Measurements from ENCODE around the gene ARHGAP40.

Gene ARHGAP40

GRCh38 chr20:38579921-38580320, 21.7 kb upstream of the ARHGAP40 start:
- DNase-seq (ENCODE audit: low read depth): no peak
- H3K4me3 ChIP-seq (ENCODE audit: low read length): no peak overlapping the region
- no peak for TF ChIP-seq CTCF (conservative IDR thresholded peaks at IDR 0.05; ENCODE audit: low read depth, low read length)

- H3K4me3 ChIP-seq (ENCODE audit: low read length): no peak within 1 kb of the TSS
- no peak for DNase-seq (ENCODE audit: low read depth)
- no peak for TF ChIP-seq CTCF (conservative IDR thresholded peaks at IDR 0.05; ENCODE audit: low read depth, low read length)
Measured at GRCh38 chr20:38581013-38581412, 20.6 kb upstream of the ARHGAP40 start, which contains the start of gene ADIG. Gene ADIG, plus strand, starts transcription at chr20:38581197. Its CDS starts 54 bp downstream, at chr20:38581251.

- H3K4me3 ChIP-seq (ENCODE audit: low read length): no peak overlapping the region
- no peak for DNase-seq (ENCODE audit: low read depth)
- no peak for TF ChIP-seq CTCF (conservative IDR thresholded peaks at IDR 0.05; ENCODE audit: low read depth, low read length)
Measured at GRCh38 chr20:38581830-38582358, 19.7 kb upstream of the ARHGAP40 start.

GRCh38 chr20:38583306-38583705, 18.3 kb upstream of the ARHGAP40 start:
- no peak for TF ChIP-seq CTCF (conservative IDR thresholded peaks at IDR 0.05; ENCODE audit: low read depth, low read length)
- H3K4me3 ChIP-seq (ENCODE audit: low read length): no peak overlapping the region
- DNase-seq (ENCODE audit: low read depth): no peak

- no peak for TF ChIP-seq CTCF (conservative IDR thresholded peaks at IDR 0.05; ENCODE audit: low read depth, low read length)
- no peak overlapping the region for H3K4me3 ChIP-seq (ENCODE audit: low read length)
Measured at GRCh38 chr20:38584099-38584763, 17.4 kb upstream of the ARHGAP40 start.

GRCh38 chr20:38585404-38586180, 16.0 kb upstream of the ARHGAP40 start:
- TF ChIP-seq CTCF (conservative IDR thresholded peaks at IDR 0.05; ENCODE audit: low read depth, low read length): no peak
- no peak for DNase-seq (ENCODE audit: low read depth)
- H3K4me3 ChIP-seq (ENCODE audit: low read length): no peak overlapping the region

More at GRCh38 chr20:38584099-38584763, 17.4 kb upstream of the ARHGAP40 start:
- DNase-seq (ENCODE audit: low read depth): no peak

Data from retinal pigment epithelial cell (primary cell).